ENCODE results near the gene GOLIM4. TPM values are rescaled to one million over a fixed set of nuclear protein-coding genes. Genes with fewer than 3 reads are reported as not detected.

The GOLIM4 gene
- total and polyA plus RNA-seq, 4 donors, result 17.9 to 47.9 (median 32.7) TPM

- no peak for TF ChIP-seq HNF4A (conservative IDR thresholded peaks at IDR 0.05)
- TF ChIP-seq YY1 (IDR thresholded peaks at IDR 0.05), result no peak
- TF ChIP-seq TAF1 (conservative IDR thresholded peaks at IDR 0.05), result no peak
- TF ChIP-seq SP1 (IDR thresholded peaks at IDR 0.05), result no peak
- no peak for TF ChIP-seq FOXA1 (IDR thresholded peaks at IDR 0.05)
These were observed 119.0 kb downstream of the GOLIM4 start (continued) for GRCh38 chr3:167976516-167977361.

DNA sequence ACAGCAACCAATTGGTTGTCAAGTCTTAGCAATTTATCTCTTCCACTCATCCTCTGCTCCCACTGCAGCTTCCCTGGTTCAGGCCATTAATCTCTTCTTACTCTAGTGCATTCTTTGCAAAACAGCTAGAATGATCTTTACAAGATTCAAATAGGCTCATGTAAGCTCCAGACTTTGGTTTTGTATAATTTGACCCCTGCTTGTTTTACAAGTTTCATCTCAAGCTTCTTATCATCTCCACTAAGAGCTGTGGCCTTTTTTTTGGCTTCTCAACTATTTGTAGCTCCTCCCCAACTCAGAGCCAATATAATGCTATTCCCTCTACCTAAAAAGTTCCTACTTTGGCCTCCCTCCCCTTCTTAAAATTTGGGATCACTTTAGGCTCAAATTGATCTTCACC is 121.8 kb downstream of the GOLIM4 start:
- no peak overlapping the region for H3K4me3 ChIP-seq (ENCODE audit: low read depth in 1 of 3, low read length in 3 of 3)
- H3K27ac ChIP-seq (ENCODE audit: low read depth in 1 of 2, low read length in 2 of 2), result no peak overlapping the region
- H3K9me3 ChIP-seq (ENCODE audit: control insufficient read depth in 4 of 4, low read length in 3 of 4), result no peaks in the 10 kb centered on the region
- H3K27me3 ChIP-seq (ENCODE audit: control insufficient read depth in 4 of 4, insufficient read depth in 4 of 4, low read length in 3 of 4), result no peaks in the 10 kb centered on the region
- no peaks in the 10 kb centered on the region for H3K4me1 ChIP-seq (ENCODE audit: control insufficient read depth in 4 of 4, insufficient read depth in 4 of 4, low read length in 3 of 4)
- no peak overlapping the region for H3K9ac ChIP-seq (ENCODE audit: low read depth in 1 of 2, low read length in 2 of 2)
- H3K36me3 ChIP-seq (ENCODE audit: control insufficient read depth in 4 of 4, insufficient read depth in 3 of 4, low read depth in 1 of 4, low read length in 3 of 4), result no peaks in the 10 kb centered on the region
- TF ChIP-seq, protein P1, sequence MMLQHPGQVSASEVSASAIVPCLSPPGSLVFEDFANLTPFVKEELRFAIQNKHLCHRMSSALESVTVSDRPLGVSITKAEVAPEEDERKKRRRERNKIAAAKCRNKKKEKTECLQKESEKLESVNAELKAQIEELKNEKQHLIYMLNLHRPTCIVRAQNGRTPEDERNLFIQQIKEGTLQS (IDR thresholded peaks at IDR 0.05), result no peak
- TF ChIP-seq GABPA (IDR thresholded peaks at IDR 0.05 in 1 of 2, conservative IDR thresholded peaks at IDR 0.05 in 1 of 2) (no peak), ZBTB33 (IDR thresholded peaks at IDR 0.05) (no peak), FOXA1 (IDR thresholded peaks at IDR 0.05) (no peak), HNF4G (IDR thresholded peaks at IDR 0.05) (no peak), TAF1 (conservative IDR thresholded peaks at IDR 0.05) (no peak), SP1 (IDR thresholded peaks at IDR 0.05) (no peak), YY1 (IDR thresholded peaks at IDR 0.05) (no peak), HNF4A (conservative IDR thresholded peaks at IDR 0.05) (no peak), RXRA (IDR thresholded peaks at IDR 0.05) (no peak), EGR1 (IDR thresholded peaks at IDR 0.05; ENCODE audit: low read depth in 2 of 2) (no peak), FOXA2 (IDR thresholded peaks at IDR 0.05) (no peak)
- TF ChIP-seq, protein P2, sequence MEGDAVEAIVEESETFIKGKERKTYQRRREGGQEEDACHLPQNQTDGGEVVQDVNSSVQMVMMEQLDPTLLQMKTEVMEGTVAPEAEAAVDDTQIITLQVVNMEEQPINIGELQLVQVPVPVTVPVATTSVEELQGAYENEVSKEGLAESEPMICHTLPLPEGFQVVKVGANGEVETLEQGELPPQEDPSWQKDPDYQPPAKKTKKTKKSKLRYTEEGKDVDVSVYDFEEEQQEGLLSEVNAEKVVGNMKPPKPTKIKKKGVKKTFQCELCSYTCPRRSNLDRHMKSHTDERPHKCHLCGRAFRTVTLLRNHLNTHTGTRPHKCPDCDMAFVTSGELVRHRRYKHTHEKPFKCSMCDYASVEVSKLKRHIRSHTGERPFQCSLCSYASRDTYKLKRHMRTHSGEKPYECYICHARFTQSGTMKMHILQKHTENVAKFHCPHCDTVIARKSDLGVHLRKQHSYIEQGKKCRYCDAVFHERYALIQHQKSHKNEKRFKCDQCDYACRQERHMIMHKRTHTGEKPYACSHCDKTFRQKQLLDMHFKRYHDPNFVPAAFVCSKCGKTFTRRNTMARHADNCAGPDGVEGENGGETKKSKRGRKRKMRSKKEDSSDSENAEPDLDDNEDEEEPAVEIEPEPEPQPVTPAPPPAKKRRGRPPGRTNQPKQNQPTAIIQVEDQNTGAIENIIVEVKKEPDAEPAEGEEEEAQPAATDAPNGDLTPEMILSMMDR (IDR thresholded peaks at IDR 0.05; ENCODE audit: low read depth, low read length, missing input control), result no peak
- TF ChIP-seq, protein P3, sequence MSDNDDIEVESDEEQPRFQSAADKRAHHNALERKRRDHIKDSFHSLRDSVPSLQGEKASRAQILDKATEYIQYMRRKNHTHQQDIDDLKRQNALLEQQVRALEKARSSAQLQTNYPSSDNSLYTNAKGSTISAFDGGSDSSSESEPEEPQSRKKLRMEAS (IDR thresholded peaks at IDR 0.05), result no peak
- TF ChIP-seq, protein P4, sequence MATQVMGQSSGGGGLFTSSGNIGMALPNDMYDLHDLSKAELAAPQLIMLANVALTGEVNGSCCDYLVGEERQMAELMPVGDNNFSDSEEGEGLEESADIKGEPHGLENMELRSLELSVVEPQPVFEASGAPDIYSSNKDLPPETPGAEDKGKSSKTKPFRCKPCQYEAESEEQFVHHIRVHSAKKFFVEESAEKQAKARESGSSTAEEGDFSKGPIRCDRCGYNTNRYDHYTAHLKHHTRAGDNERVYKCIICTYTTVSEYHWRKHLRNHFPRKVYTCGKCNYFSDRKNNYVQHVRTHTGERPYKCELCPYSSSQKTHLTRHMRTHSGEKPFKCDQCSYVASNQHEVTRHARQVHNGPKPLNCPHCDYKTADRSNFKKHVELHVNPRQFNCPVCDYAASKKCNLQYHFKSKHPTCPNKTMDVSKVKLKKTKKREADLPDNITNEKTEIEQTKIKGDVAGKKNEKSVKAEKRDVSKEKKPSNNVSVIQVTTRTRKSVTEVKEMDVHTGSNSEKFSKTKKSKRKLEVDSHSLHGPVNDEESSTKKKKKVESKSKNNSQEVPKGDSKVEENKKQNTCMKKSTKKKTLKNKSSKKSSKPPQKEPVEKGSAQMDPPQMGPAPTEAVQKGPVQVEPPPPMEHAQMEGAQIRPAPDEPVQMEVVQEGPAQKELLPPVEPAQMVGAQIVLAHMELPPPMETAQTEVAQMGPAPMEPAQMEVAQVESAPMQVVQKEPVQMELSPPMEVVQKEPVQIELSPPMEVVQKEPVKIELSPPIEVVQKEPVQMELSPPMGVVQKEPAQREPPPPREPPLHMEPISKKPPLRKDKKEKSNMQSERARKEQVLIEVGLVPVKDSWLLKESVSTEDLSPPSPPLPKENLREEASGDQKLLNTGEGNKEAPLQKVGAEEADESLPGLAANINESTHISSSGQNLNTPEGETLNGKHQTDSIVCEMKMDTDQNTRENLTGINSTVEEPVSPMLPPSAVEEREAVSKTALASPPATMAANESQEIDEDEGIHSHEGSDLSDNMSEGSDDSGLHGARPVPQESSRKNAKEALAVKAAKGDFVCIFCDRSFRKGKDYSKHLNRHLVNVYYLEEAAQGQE (IDR thresholded peaks at IDR 0.05), result no peak
- DNase-seq (ENCODE audit: low spot score), result no peak

Data from liver (tissue), 9 donors.